Measurements from ENCODE around the gene GABRB1.

GRCh38 chr4:47270201-47270888 lies 239.0 kb downstream of the GABRB1 start:
- no peak for TF ChIP-seq CTCF (conservative IDR thresholded peaks at IDR 0.05; ENCODE audit: low read depth, low read length)
- TF ChIP-seq EZH2phosphoT487 (IDR thresholded peaks at IDR 0.05; ENCODE audit: borderline replicate concordance, low read length) = no peak
